GM12878 (cell line): ENCODE measurements around the gene SEL1L2. TPM values are rescaled to one million over a fixed set of nuclear protein-coding genes. Genes with fewer than 3 reads are reported as not detected.

Experiments used
- ATAC-seq: fragments of 200-7000 bp; cut with Tn5 transposase; 3 replicates; pipeline ENCODE4 v1.9.1; 2020; ENCODE audit warnings: mild to moderate bottlenecking, moderate library complexity
- BruUV-seq: library from RNA; stranded (reverse); fragments of 400-500 nt; replicated peaks from 2 replicates; lab custom pipeline; 2021; lab: Mats Ljungman, UMichigan
- CTCF ChIA-PET: fragments of 300-600 bp; sonication (Branson Sonifier 250); formaldehyde crosslinking; extraction: SDS; loops from one replicate; lab custom pipeline; 2021; ENCODE audit warnings: inconsistent platforms; lab: Yijun Ruan, JAX
- POLR2A ChIA-PET: fragments of 350-600 bp; formaldehyde crosslinking; extraction: SDS; loops from one replicate; lab custom pipeline; 2021; ENCODE audit warnings: inconsistent platforms; lab: Charles Lee
- RAD21 ChIA-PET: fragments of 300-600 bp; sonication (Branson Sonifier 250); formaldehyde crosslinking; loops from one replicate; lab custom pipeline; 2023; ENCODE audit warnings: antibody characterized with exemption; ENCODE audit not compliant: unreplicated experiment; lab: Charles Lee
- SMC1A ChIA-PET: fragments of 300-600 bp; sonication (Branson Sonifier 250); formaldehyde crosslinking; loops from one replicate; lab custom pipeline; 2023; ENCODE audit not compliant: unreplicated experiment, uncharacterized antibody; lab: Charles Lee
- DNase-seq: peaks from one replicate; pipeline ENCODE4 v3.0.0-alpha.2; 2011; ENCODE audit warnings: low read depth, low spot score
- FAIRE-seq: peaks from 3 replicates; lab custom pipeline; 2011; peaks lifted over from hg19 to GRCh38; lab: Jason Lieb, UNC
- H2AFZ ChIP-seq: 2 replicates; pipeline ENCODE4 v1.6.0; 2011; ENCODE audit warnings: low read depth, low read length, control low read depth; ENCODE audit not compliant: control insufficient read depth
- H3K27ac ChIP-seq: 2 replicates; pipeline ENCODE4 v1.5.1; 2011; ENCODE audit warnings: control low read depth; ENCODE audit not compliant: control insufficient read depth, insufficient read depth
- H3K27me3 ChIP-seq, 2 experiments: replicated peaks in 1 of 2; 2 replicates each; pipeline versions ENCODE4 v1.6.0 to v1.6.1; 2011; ENCODE audit warnings: low read length in 1 of 2; ENCODE audit not compliant: control insufficient read depth in 2 of 2, insufficient read depth in 2 of 2
- H3K36me3 ChIP-seq, 2 experiments: 2 replicates each; pipeline ENCODE4 v1.5.1; 2011; ENCODE audit warnings: low read length in 1 of 2; ENCODE audit not compliant: control insufficient read depth in 2 of 2, insufficient read depth in 2 of 2
- H3K4me1 ChIP-seq: 2 replicates; pipeline ENCODE4 v1.6.1; 2011; ENCODE audit warnings: mild to moderate bottlenecking, low read length, moderate library complexity, mixed read lengths; ENCODE audit not compliant: control insufficient read depth, insufficient read depth
- H3K4me2 ChIP-seq: 2 replicates; pipeline ENCODE4 v1.6.0; 2011; ENCODE audit warnings: control low read depth; ENCODE audit not compliant: control insufficient read depth, insufficient read depth
- H3K4me3 ChIP-seq: fragments of 200-600 bp; sonication (generic); 2 replicates; pipeline ENCODE4 v1.5.1; 2016
- H3K79me2 ChIP-seq: 2 replicates; pipeline ENCODE4 v1.6.0; 2011; ENCODE audit warnings: low read length; ENCODE audit not compliant: control insufficient read depth, insufficient read depth
- H3K9ac ChIP-seq: 2 replicates; pipeline ENCODE4 v1.8.0; 2011; ENCODE audit warnings: low read length, control low read depth, mixed read lengths; ENCODE audit not compliant: control insufficient read depth, insufficient read depth
- H3K9me3 ChIP-seq: replicated peaks from 3 replicates; pipeline ENCODE4 v1.5.1; 2011; ENCODE audit warnings: mild to moderate bottlenecking, low read length; ENCODE audit not compliant: control insufficient read depth, insufficient read depth
- H4K20me1 ChIP-seq: 2 replicates; pipeline ENCODE4 v1.6.0; 2011; ENCODE audit not compliant: control insufficient read depth, insufficient read depth
- BHLHE40 ChIP-seq, 2 experiments: fragments of 450-650 bp in 1 of 2; IDR thresholded peaks; 2 replicates each; pipeline ENCODE4 v1.6.1; 2011 to 2017; ENCODE audit warnings: low read depth in 2 of 2, borderline replicate concordance in 1 of 2, improper control_type of control experiment in 1 of 2, low read length in 1 of 2, mild to moderate bottlenecking in 1 of 2
- CBFB ChIP-seq: IDR thresholded peaks from 2 replicates; pipeline ENCODE4 v1.6.1; 2016; ENCODE audit warnings: antibody characterized with exemption, low read depth
- CEBPB ChIP-seq, 2 experiments: fragments of 150-350 bp in 1 of 2; IDR thresholded peaks; 2 replicates each; pipeline ENCODE4 v1.6.1; 2012 to 2014; ENCODE audit warnings: low read depth in 2 of 2, low read length in 2 of 2, borderline replicate concordance in 1 of 2, inconsistent platforms in 1 of 2
- CTCF ChIP-seq, 3 experiments: IDR thresholded peaks in 2 of 3; conservative IDR thresholded peaks in 1 of 3; 2 replicates each; pipeline ENCODE4 v1.5.1; 2011; ENCODE audit warnings: low read depth in 3 of 3, low read length in 3 of 3, mild to moderate bottlenecking in 3 of 3, control low read depth in 2 of 3, moderate library complexity in 2 of 3, inconsistent platforms in 1 of 3, mixed read lengths in 1 of 3; ENCODE audit not compliant: control insufficient read depth in 2 of 3, insufficient read depth in 1 of 3; ENCODE audit errors: extremely low read depth in 1 of 3
- DPF2 ChIP-seq: fragments of 450-650 bp; IDR thresholded peaks from 2 replicates; pipeline ENCODE4 v1.6.1; 2017; ENCODE audit warnings: mild to moderate bottlenecking
- MTA2 ChIP-seq: fragments of 450-650 bp; IDR thresholded peaks from 2 replicates; pipeline ENCODE4 v1.6.1; 2016; ENCODE audit warnings: low read depth, mild to moderate bottlenecking, moderate library complexity
- MYB ChIP-seq: fragments of 150-350 bp; IDR thresholded peaks from 2 replicates; pipeline ENCODE4 v1.6.1; 2014; ENCODE audit warnings: mild to moderate bottlenecking, low read depth, low read length, borderline replicate concordance
- NFYA ChIP-seq: IDR thresholded peaks from 2 replicates; pipeline ENCODE4 v1.6.1; 2011; ENCODE audit warnings: low read depth, mild to moderate bottlenecking, low read length, improper control_type of control experiment, borderline replicate concordance
- POLR2AphosphoS2 ChIP-seq: IDR thresholded peaks from 2 replicates; pipeline ENCODE4 v1.6.1; 2011; ENCODE audit warnings: low read depth, mild to moderate bottlenecking, low read length, improper control_type of control experiment, moderate library complexity
- RAD21 ChIP-seq: IDR thresholded peaks from 2 replicates; pipeline ENCODE4 v1.6.1; 2011; ENCODE audit warnings: mild to moderate bottlenecking, low read depth, low read length, moderate library complexity; ENCODE audit not compliant: insufficient read depth
- RELA ChIP-seq: fragments of 450-650 bp; IDR thresholded peaks from 2 replicates; pipeline ENCODE4 v1.8.0; 2014; ENCODE audit warnings: borderline replicate concordance; ENCODE audit not compliant: partially characterized antibody
- SMC3 ChIP-seq: IDR thresholded peaks from 2 replicates; pipeline ENCODE4 v1.6.1; 2011; ENCODE audit warnings: low read length, improper control_type of control experiment, borderline replicate concordance
- SREBF2 ChIP-seq: IDR thresholded peaks from 2 replicates; pipeline ENCODE4 v1.6.1; 2012; ENCODE audit warnings: mild to moderate bottlenecking, low read length
- SUPT20H ChIP-seq: IDR thresholded peaks from 2 replicates; pipeline ENCODE4 v1.6.1; 2011; ENCODE audit warnings: low read depth, mild to moderate bottlenecking, low read length, moderate library complexity, borderline replicate concordance; ENCODE audit not compliant: control insufficient read depth
- TCF7 ChIP-seq: IDR thresholded peaks from 2 replicates; pipeline ENCODE4 v1.6.1; 2014; ENCODE audit warnings: antibody characterized with exemption, borderline replicate concordance
- ZNF622 ChIP-seq: fragments of 450-650 bp; IDR thresholded peaks from 2 replicates; pipeline ENCODE4 v1.6.1; 2017; ENCODE audit warnings: mild to moderate bottlenecking, inconsistent platforms
- WGBS: methylation state at CpG from one replicate; pipeline ENCODE4 v1.1.6; 2016; ENCODE audit warnings: low lambda C conversion rate; ENCODE audit not compliant: insufficient replicate concordance, insufficient coverage; ENCODE audit errors: missing lambda C conversion rate; 5-methylcytosine and 5-hydroxymethylcytosine counted together
- in situ Hi-C: fragments of 300-500 bp; cut with MboI; formaldehyde crosslinking; loops from 9 replicates; pipeline ENCODE4 v1.14.3; 2018; ENCODE audit warnings: mixed read lengths
- intact Hi-C: fragments of 100-400 bp; cut with micrococcal nuclease; formaldehyde crosslinking; loops from one replicate; pipeline ENCODE4 v1.14.2; 2022; ENCODE audit not compliant: unreplicated experiment
- polyA plus RNA-seq, 11 experiments: library from polyadenylated mRNA; depleted of rRNA in 4 of 11; unstranded in 6 of 11; stranded (reverse) in 5 of 11; fragments of >200 nt; fragmentation: Nextera tagmentation in 4 of 11; fragmentation: Illumina TruSeq in 1 of 11; extraction: Ambion mirVana in 4 of 11; extraction: Trizol in 1 of 11; gene quantifications; 1 replicate in 1 of 11; 2 replicates in 10 of 11; pipeline versions ENCODE4 v1.2.1 to v1.2.3, GENCODE V29; 2011 to 2016; ENCODE audit warnings: inconsistent platforms in 2 of 11, missing spikeins in 2 of 11, low read depth in 1 of 11
- total RNA-seq, 4 experiments: library from RNA; depleted of rRNA in 3 of 4; stranded (reverse); fragments of >200 nt in 3 of 4; fragmentation: Illumina TruSeq in 1 of 4; extraction: Trizol in 1 of 4; gene quantifications; 2 replicates each; pipeline versions ENCODE4 v1.2.1 to v1.2.3, GENCODE V29; 2013 to 2021
- TF ChIP-seq, protein P1 (sequence below): fragments of 150-350 bp; IDR thresholded peaks from 2 replicates; pipeline ENCODE4 v1.6.1; 2014; ENCODE audit warnings: mild to moderate bottlenecking, low read depth, low read length
- TF ChIP-seq, protein P2 (sequence below): fragments of 450-650 bp; IDR thresholded peaks from 2 replicates; pipeline ENCODE4 v1.6.1; 2017; ENCODE audit warnings: borderline replicate concordance

The SEL1L2 gene
- total and polyA plus RNA-seq, 10 of the 15 experiments (the other 5 are each of a cell fraction or from before 2014, with no cell fraction given) = not detected

DNA sequence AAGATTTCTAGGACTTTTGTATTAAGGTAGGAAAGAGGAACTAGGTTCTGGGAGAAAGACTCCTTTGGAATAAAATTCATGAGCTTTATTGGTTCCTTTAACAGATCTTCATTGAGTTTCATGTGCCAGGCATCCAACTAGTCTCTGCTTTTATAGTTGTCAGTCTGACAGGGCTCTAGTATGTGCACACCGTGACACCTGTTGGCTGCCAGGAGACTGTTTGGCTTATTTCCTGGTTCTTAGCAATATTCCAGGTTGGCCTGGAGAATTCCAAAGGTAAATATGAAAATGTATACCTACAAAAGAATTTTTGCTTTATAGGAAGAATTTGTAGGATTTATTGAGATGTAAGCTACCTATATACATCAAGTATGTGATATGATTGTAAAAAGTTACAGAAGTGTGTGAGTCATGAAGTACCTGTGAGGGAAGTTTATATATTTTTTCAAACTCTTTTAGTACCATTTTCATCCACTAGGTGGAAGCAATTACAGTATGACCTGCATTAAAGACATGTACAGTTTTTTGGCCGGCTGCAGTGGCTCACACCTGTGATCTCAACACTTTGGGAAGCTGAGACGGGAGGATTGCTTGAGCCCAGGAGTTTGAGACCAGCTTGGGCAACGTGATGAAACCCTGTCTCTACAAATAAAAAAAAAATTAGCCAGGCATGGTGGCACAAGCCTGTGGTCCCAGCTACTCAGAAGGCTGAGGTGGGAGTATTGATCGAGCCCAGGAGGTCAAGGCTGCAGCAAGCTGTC is 170.3 kb downstream of the SEL1L2 start:
- H3K27me3 ChIP-seq = no peaks in the 10 kb centered on the region
- in situ Hi-C loops = loop anchor here (5.0 kb wide), 1 partner anchor 242 kb away; no protein-coding TSS in a partner anchor
- DNase-seq = no peak
- SMC1A ChIA-PET = interaction anchor here (0.6 to 3.6 kb wide), 11 partner anchors 20 to 1742 kb away, joined by 3 to 23 read pairs (median 4); no protein-coding TSS in a partner anchor
- no peaks in the 10 kb centered on the region for H4K20me1 ChIP-seq
- POLR2A ChIA-PET = no interaction called here
- H3K79me2 ChIP-seq = no peaks in the 10 kb centered on the region
- H3K27ac ChIP-seq = no peak overlapping the region
- no peak overlapping the region for H2AFZ ChIP-seq
- no TSS peak for BruUV-seq
- intact Hi-C loops = loop anchor here (1.0 to 5.0 kb wide), 2 partner anchors 132 to 235 kb away; no protein-coding TSS in a partner anchor
- H3K4me2 ChIP-seq = no peak overlapping the region
- CTCF ChIA-PET = interaction anchor here (0.6 to 5.1 kb wide), 27 partner anchors 9 to 289 kb away, joined by 3 to 61 read pairs (median 4); no protein-coding TSS in a partner anchor
- no peak overlapping the region for H3K4me3 ChIP-seq
- peak; percentile 59 for FAIRE-seq
- ATAC-seq = peak; percentile 92
- H3K9ac ChIP-seq = no peak overlapping the region
- RAD21 ChIA-PET = interaction anchor here (1.0 kb wide), 2 partner anchors 234 to 273 kb away, joined by 3 to 4 read pairs; no protein-coding TSS in a partner anchor
- 40% methylated on average over 5 of the region's 5 CpGs for WGBS
- H3K9me3 ChIP-seq = no peaks in the 10 kb centered on the region
- no peaks in the 10 kb centered on the region; the same call in 1 of the 2 replicates for H3K4me1 ChIP-seq
- peaks cover 2 to 10% of the 10 kb centered on the region in 2 experiments; a peak in 3 of 4 replicates for H3K36me3 ChIP-seq
- TF ChIP-seq DPF2 (no peak), RAD21 (peak; percentile 47), POLR2AphosphoS2 (no peak), MYB (no peak), RELA (no peak), NFYA (no peak), CBFB (no peak), CTCF (IDR thresholded peaks at IDR 0.05 in 2 of 3, conservative IDR thresholded peaks at IDR 0.05 in 1 of 3; ENCODE audit: control insufficient read depth in 2 of 3, extremely low read depth in 1 of 3, insufficient read depth in 1 of 3, low read depth in 3 of 3, low read length in 3 of 3) (peak; percentile 52 to 57 (median 56)), MTA2 (no peak), BHLHE40 (IDR thresholded peaks at IDR 0.05; ENCODE audit: borderline replicate concordance in 1 of 2, low read depth in 2 of 2, low read length in 1 of 2) (no peak), TCF7 (no peak), CEBPB (IDR thresholded peaks at IDR 0.05; ENCODE audit: borderline replicate concordance in 1 of 2, low read depth in 2 of 2, low read length in 2 of 2) (no peak), SREBF2 (no peak), SUPT20H (no peak), SMC3 (peak; percentile 45; the same call in 1 of the 2 replicates), ZNF622 (no peak)
- TF ChIP-seq, protein P1, sequence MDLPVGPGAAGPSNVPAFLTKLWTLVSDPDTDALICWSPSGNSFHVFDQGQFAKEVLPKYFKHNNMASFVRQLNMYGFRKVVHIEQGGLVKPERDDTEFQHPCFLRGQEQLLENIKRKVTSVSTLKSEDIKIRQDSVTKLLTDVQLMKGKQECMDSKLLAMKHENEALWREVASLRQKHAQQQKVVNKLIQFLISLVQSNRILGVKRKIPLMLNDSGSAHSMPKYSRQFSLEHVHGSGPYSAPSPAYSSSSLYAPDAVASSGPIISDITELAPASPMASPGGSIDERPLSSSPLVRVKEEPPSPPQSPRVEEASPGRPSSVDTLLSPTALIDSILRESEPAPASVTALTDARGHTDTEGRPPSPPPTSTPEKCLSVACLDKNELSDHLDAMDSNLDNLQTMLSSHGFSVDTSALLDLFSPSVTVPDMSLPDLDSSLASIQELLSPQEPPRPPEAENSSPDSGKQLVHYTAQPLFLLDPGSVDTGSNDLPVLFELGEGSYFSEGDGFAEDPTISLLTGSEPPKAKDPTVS = no peak
- TF ChIP-seq, protein P2, sequence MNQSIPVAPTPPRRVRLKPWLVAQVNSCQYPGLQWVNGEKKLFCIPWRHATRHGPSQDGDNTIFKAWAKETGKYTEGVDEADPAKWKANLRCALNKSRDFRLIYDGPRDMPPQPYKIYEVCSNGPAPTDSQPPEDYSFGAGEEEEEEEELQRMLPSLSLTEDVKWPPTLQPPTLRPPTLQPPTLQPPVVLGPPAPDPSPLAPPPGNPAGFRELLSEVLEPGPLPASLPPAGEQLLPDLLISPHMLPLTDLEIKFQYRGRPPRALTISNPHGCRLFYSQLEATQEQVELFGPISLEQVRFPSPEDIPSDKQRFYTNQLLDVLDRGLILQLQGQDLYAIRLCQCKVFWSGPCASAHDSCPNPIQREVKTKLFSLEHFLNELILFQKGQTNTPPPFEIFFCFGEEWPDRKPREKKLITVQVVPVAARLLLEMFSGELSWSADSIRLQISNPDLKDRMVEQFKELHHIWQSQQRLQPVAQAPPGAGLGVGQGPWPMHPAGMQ = no peak
